Transverse colon (tissue), 4 donors: ENCODE results near the gene SMCO4.

Experiments used
- POLR2AphosphoS5 ChIP-seq, 3 donors: sonication (generic); formaldehyde crosslinking; IDR thresholded peaks; one replicate each; pipeline ENCODE4 v1.6.1; 2016; ENCODE audit warnings: antibody characterized with exemption in 3 of 3
- TF ChIP-seq, protein P1 (sequence below), 5 experiments: fragments of 200-600 bp in 3 of 5; fragments of 450-650 bp in 2 of 5; sonication (generic) in 3 of 5; IDR thresholded peaks; 1 replicate in 2 of 5; 2 replicates in 3 of 5; pipeline ENCODE4 v1.5.1; 2016 to 2017; ENCODE audit warnings: antibody characterized with exemption in 5 of 5, inconsistent platforms in 3 of 5, mild to moderate bottlenecking in 2 of 5, moderate library complexity in 1 of 5

DNA sequence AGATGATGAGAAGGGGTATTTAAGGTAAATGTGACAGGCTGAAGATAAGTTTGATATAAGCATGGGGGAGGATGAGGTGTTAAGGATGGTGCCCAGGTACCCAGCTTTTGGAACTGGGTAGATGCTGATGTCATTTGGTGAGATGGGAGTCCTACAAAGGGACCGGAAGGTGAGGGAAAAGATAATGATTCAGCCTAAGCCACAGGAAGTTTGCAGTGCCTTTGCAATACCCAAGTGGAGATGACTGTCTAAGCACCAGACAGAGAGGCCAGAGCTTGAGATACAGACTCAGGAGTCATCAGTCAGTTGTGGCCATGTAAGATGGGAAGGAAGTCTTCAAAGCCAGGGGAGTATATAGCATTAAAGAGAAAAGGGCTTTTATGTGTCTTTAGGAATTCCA is 30.0 kb upstream of the SMCO4 start:
- TF ChIP-seq, protein P1, sequence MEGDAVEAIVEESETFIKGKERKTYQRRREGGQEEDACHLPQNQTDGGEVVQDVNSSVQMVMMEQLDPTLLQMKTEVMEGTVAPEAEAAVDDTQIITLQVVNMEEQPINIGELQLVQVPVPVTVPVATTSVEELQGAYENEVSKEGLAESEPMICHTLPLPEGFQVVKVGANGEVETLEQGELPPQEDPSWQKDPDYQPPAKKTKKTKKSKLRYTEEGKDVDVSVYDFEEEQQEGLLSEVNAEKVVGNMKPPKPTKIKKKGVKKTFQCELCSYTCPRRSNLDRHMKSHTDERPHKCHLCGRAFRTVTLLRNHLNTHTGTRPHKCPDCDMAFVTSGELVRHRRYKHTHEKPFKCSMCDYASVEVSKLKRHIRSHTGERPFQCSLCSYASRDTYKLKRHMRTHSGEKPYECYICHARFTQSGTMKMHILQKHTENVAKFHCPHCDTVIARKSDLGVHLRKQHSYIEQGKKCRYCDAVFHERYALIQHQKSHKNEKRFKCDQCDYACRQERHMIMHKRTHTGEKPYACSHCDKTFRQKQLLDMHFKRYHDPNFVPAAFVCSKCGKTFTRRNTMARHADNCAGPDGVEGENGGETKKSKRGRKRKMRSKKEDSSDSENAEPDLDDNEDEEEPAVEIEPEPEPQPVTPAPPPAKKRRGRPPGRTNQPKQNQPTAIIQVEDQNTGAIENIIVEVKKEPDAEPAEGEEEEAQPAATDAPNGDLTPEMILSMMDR (IDR thresholded peaks at IDR 0.05) = no peak
- no peak for TF ChIP-seq POLR2AphosphoS5 (IDR thresholded peaks at IDR 0.05)
